Trophoblast cell (in vitro differentiated cells and primary cell): ENCODE data around the gene OR9G1. TPM values are rescaled to one million over a fixed set of nuclear protein-coding genes. Genes with fewer than 3 reads are reported as not detected.

ENCODE experiments used
- DNase-seq, 2 donors: peaks; one replicate each; pipeline ENCODE4 v3.0.0-alpha.2; 2016
- H2AFZ ChIP-seq: 2 replicates; pipeline ENCODE4 v1.6.1; 2013; ENCODE audit warnings: low read length, moderate library complexity, mild to moderate bottlenecking; ENCODE audit not compliant: insufficient read depth, poor library complexity
- H2AK5ac ChIP-seq: 2 replicates; pipeline ENCODE4 v1.6.1; 2013; ENCODE audit warnings: mild to moderate bottlenecking, low read length
- H2BK120ac ChIP-seq: 2 replicates; pipeline ENCODE4 v1.6.1; 2013; ENCODE audit warnings: low read length, mild to moderate bottlenecking, moderate library complexity; ENCODE audit not compliant: insufficient read depth, poor library complexity
- H2BK12ac ChIP-seq: 2 replicates; pipeline ENCODE4 v1.6.1; 2013; ENCODE audit warnings: mild to moderate bottlenecking, low read length, moderate library complexity
- H2BK5ac ChIP-seq: 2 replicates; pipeline ENCODE4 v1.6.1; 2013; ENCODE audit warnings: low read length, low read depth, moderate library complexity, mild to moderate bottlenecking; ENCODE audit not compliant: poor library complexity
- H3K14ac ChIP-seq: 2 replicates; pipeline ENCODE4 v1.6.1; 2013; ENCODE audit warnings: mild to moderate bottlenecking, low read length
- H3K18ac ChIP-seq: 2 replicates; pipeline ENCODE4 v1.6.1; 2013; ENCODE audit warnings: mild to moderate bottlenecking, low read length
- H3K23ac ChIP-seq: 2 replicates; pipeline ENCODE4 v1.6.1; 2013; ENCODE audit warnings: low read length
- H3K27ac ChIP-seq: 2 replicates; pipeline ENCODE4 v1.5.1; 2013; ENCODE audit warnings: low read depth, mild to moderate bottlenecking, inconsistent platforms, low read length, moderate library complexity
- H3K27me3 ChIP-seq: 2 replicates; pipeline ENCODE4 v1.6.1; 2013; ENCODE audit warnings: inconsistent platforms, mild to moderate bottlenecking, low read length, moderate library complexity; ENCODE audit not compliant: insufficient read depth
- H3K36me3 ChIP-seq, 2 experiments: 1 replicate in 1 of 2; 2 replicates in 1 of 2; pipeline ENCODE4 v1.6.1; 2013; ENCODE audit warnings: low read length in 2 of 2, mild to moderate bottlenecking in 2 of 2, moderate library complexity in 1 of 2; ENCODE audit not compliant: insufficient read depth in 2 of 2, control insufficient read depth in 1 of 2
- H3K4ac ChIP-seq: 2 replicates; pipeline ENCODE4 v1.6.1; 2013; ENCODE audit warnings: low read depth, mild to moderate bottlenecking, low read length, moderate library complexity
- H3K4me1 ChIP-seq, 2 experiments: 1 replicate in 1 of 2; 2 replicates in 1 of 2; pipeline ENCODE4 v1.6.1; 2013; ENCODE audit warnings: low read length in 2 of 2, mild to moderate bottlenecking in 2 of 2, moderate library complexity in 1 of 2; ENCODE audit not compliant: insufficient read depth in 2 of 2, control insufficient read depth in 1 of 2
- H3K4me2 ChIP-seq: 2 replicates; pipeline ENCODE4 v1.6.1; 2013; ENCODE audit warnings: inconsistent platforms, mild to moderate bottlenecking, low read length, moderate library complexity
- H3K4me3 ChIP-seq: 2 replicates; pipeline ENCODE4 v1.5.1; 2013; ENCODE audit warnings: mild to moderate bottlenecking, low read depth, low read length, inconsistent platforms
- H3K79me1 ChIP-seq: one replicate; pipeline ENCODE4 v1.6.1; 2013; ENCODE audit warnings: low read length
- H3K79me2 ChIP-seq: 2 replicates; pipeline ENCODE4 v1.6.1; 2013; ENCODE audit warnings: low read length, mild to moderate bottlenecking; ENCODE audit not compliant: control insufficient read depth, insufficient read depth, poor library complexity
- H3K9ac ChIP-seq: 2 replicates; pipeline ENCODE4 v1.6.1; 2013; ENCODE audit warnings: mild to moderate bottlenecking, low read length
- H3K9me3 ChIP-seq: 2 replicates; pipeline ENCODE4 v1.6.1; 2013; ENCODE audit warnings: low read depth, mild to moderate bottlenecking, control low read depth, inconsistent platforms, low read length; ENCODE audit not compliant: insufficient read depth
- H4K12ac ChIP-seq: 2 replicates; pipeline ENCODE4 v1.6.1; 2013; ENCODE audit warnings: low read depth, mild to moderate bottlenecking, low read length, moderate library complexity
- H4K8ac ChIP-seq: 2 replicates; pipeline ENCODE4 v1.6.1; 2013; ENCODE audit warnings: low read depth, mild to moderate bottlenecking, low read length, moderate library complexity
- H4K91ac ChIP-seq: one replicate; pipeline ENCODE4 v1.6.1; 2013; ENCODE audit warnings: low read depth, mild to moderate bottlenecking, low read length, moderate library complexity
- WGBS: extraction: QIAGEN DNeasy Blood & Tissue Kit; methylation state at CpG from one replicate; pipeline ENCODE4 v1.1.7; 2013; ENCODE audit warnings: missing lambda C conversion rate; ENCODE audit not compliant: insufficient read length, insufficient coverage; ENCODE audit errors: extremely low coverage; 5-methylcytosine and 5-hydroxymethylcytosine counted together
- polyA plus RNA-seq: library from polyadenylated mRNA; stranded (reverse); fragments of 200-250 nt; gene quantifications from 2 replicates; pipeline ENCODE4 v1.2.3, GENCODE V29; 2013

Gene OR9G1
- polyA plus RNA-seq = not detected in 2 replicates

GRCh38 chr11:56698795-56699194 is at the start of gene OR9G1:
Gene OR9G1 (plus strand): TSS chr11:56699095. CDS start chr11:56700388, 1,293 bp downstream.
- H3K4me2 ChIP-seq = no peak within 1 kb of the TSS
- H2AK5ac ChIP-seq = no peak within 1 kb of the TSS
- H3K36me3 ChIP-seq = no peaks in the 10 kb centered on the region
- H2BK5ac ChIP-seq = no peak within 1 kb of the TSS
- H3K4ac ChIP-seq = no peak within 1 kb of the TSS
- no peaks in the 10 kb centered on the region for H3K9me3 ChIP-seq
- no peaks in the 10 kb centered on the region for H3K79me1 ChIP-seq
- peaks cover 0 to 2% of the 10 kb centered on the region in 2 experiments for H3K4me1 ChIP-seq
- H2BK12ac ChIP-seq = no peak within 1 kb of the TSS
- no CpG with 5 or more reads among the region's 1 CpG for WGBS
- no peak for DNase-seq
- no peak within 1 kb of the TSS for H2BK120ac ChIP-seq
- no peak within 1 kb of the TSS for H3K9ac ChIP-seq
- H3K79me2 ChIP-seq = no peaks in the 10 kb centered on the region
- no peak within 1 kb of the TSS for H4K8ac ChIP-seq
- no peak within 1 kb of the TSS for H2AFZ ChIP-seq
- no peak within 1 kb of the TSS for H3K14ac ChIP-seq
- H3K23ac ChIP-seq = no peak within 1 kb of the TSS
- no peak within 1 kb of the TSS for H3K27ac ChIP-seq
- H4K12ac ChIP-seq = no peak within 1 kb of the TSS
- H3K18ac ChIP-seq = no peak within 1 kb of the TSS
- no peak within 1 kb of the TSS for H3K4me3 ChIP-seq
- no peaks in the 10 kb centered on the region for H3K27me3 ChIP-seq
- H4K91ac ChIP-seq = no peak within 1 kb of the TSS

GRCh38 chr11:56659755-56660154 is 39.1 kb upstream of the OR9G1 start:
- Histone ChIP-seq H2AFZ (no peak overlapping the region), H3K36me3 (no peaks in the 10 kb centered on the region), H3K27me3 (no peaks in the 10 kb centered on the region), H2BK120ac (no peak overlapping the region), H3K9me3 (peaks cover 2% of the 10 kb centered on the region), H3K79me2 (no peaks in the 10 kb centered on the region), H3K4ac (no peak overlapping the region), H3K79me1 (no peaks in the 10 kb centered on the region), H3K4me2 (no peak overlapping the region), H3K9ac (no peak overlapping the region), H3K4me3 (no peak overlapping the region), H3K23ac (no peak overlapping the region), H2BK12ac (no peak overlapping the region), H4K91ac (no peak overlapping the region), H4K8ac (no peak overlapping the region), H3K27ac (no peak overlapping the region), H2BK5ac (no peak overlapping the region), H3K18ac (no peak overlapping the region), H3K14ac (no peak overlapping the region), H4K12ac (no peak overlapping the region), H3K4me1 (no peaks in the 10 kb centered on the region), H2AK5ac (no peak overlapping the region)
- DNase-seq = no peak
- WGBS = no CpG with 5 or more reads among the region's 3 CpGs

GRCh38 chr11:56663386-56663785 is 35.5 kb upstream of the OR9G1 start, which contains the start of gene OR5AR1:
Gene OR5AR1 (plus strand): TSS chr11:56663686. CDS start chr11:56663686, 0 bp downstream.
- no peak within 1 kb of the TSS for H4K91ac ChIP-seq
- no peak within 1 kb of the TSS for H3K27ac ChIP-seq
- no peaks in the 10 kb centered on the region for H3K36me3 ChIP-seq
- H3K4ac ChIP-seq = no peak within 1 kb of the TSS
- no peak within 1 kb of the TSS for H2BK120ac ChIP-seq
- H3K14ac ChIP-seq = no peak within 1 kb of the TSS
- no peak within 1 kb of the TSS for H3K4me3 ChIP-seq
- no peak within 1 kb of the TSS for H2AK5ac ChIP-seq
- no peak within 1 kb of the TSS for H3K18ac ChIP-seq
- H3K9me3 ChIP-seq = peaks cover 2% of the 10 kb centered on the region
- H3K4me1 ChIP-seq = no peaks in the 10 kb centered on the region
- H3K23ac ChIP-seq = peak within 1 kb of the TSS; percentile 16
- no CpG with 5 or more reads among the region's 2 CpGs for WGBS
- H3K27me3 ChIP-seq = no peaks in the 10 kb centered on the region
- H2BK5ac ChIP-seq = no peak within 1 kb of the TSS
- H3K4me2 ChIP-seq = no peak within 1 kb of the TSS
- DNase-seq = no peak
- H2AFZ ChIP-seq = no peak within 1 kb of the TSS
- H4K8ac ChIP-seq = no peak within 1 kb of the TSS
- H2BK12ac ChIP-seq = no peak within 1 kb of the TSS
- H3K9ac ChIP-seq = no peak within 1 kb of the TSS
- H3K79me2 ChIP-seq = no peaks in the 10 kb centered on the region
- H4K12ac ChIP-seq = no peak within 1 kb of the TSS
- H3K79me1 ChIP-seq = no peaks in the 10 kb centered on the region

GRCh38 chr11:56670984-56671383 is 27.9 kb upstream of the OR9G1 start:
- Histone ChIP-seq H3K23ac (no peak overlapping the region), H2BK120ac (no peak overlapping the region), H3K4me2 (no peak overlapping the region), H3K14ac (no peak overlapping the region), H3K4ac (no peak overlapping the region), H3K18ac (no peak overlapping the region), H3K27ac (no peak overlapping the region), H4K91ac (no peak overlapping the region), H4K12ac (no peak overlapping the region), H3K9ac (no peak overlapping the region), H3K4me3 (no peak overlapping the region), H2AFZ (no peak overlapping the region), H4K8ac (no peak overlapping the region), H3K27me3 (no peaks in the 10 kb centered on the region), H3K79me2 (no peaks in the 10 kb centered on the region), H3K79me1 (no peaks in the 10 kb centered on the region), H2BK12ac (no peak overlapping the region), H3K9me3 (no peaks in the 10 kb centered on the region), H3K36me3 (no peaks in the 10 kb centered on the region), H2BK5ac (no peak overlapping the region), H2AK5ac (no peak overlapping the region), H3K4me1 (no peaks in the 10 kb centered on the region)
- no CpG with 5 or more reads among the region's 2 CpGs for WGBS
- DNase-seq = no peak
